ENCODE data around the gene COPG1. TPM values are rescaled to one million over a fixed set of nuclear protein-coding genes. Genes with fewer than 3 reads are reported as not detected.

COPG1 gene
- total RNA-seq, 6 experiments from 2014 or later: 316 to 393 (median 342) TPM

GRCh38 chr3:129325383-129325782 lies 76.0 kb downstream of the COPG1 start:
- Mint-ChIP-seq H3K4me1 (ENCODE audit: low read depth) (peaks cover 4% of the 10 kb centered on the region), H3K9me3 (no peaks in the 10 kb centered on the region), H3K4me3 (no peak overlapping the region), H3K27ac (no peak overlapping the region), H3K36me3 (ENCODE audit: low read depth) (no peaks in the 10 kb centered on the region), H3K27me3 (ENCODE audit: insufficient read depth) (no peaks in the 10 kb centered on the region; the same call in none of the 2 replicates)
- TF ChIP-seq CTCF (IDR thresholded peaks at IDR 0.05): no peak
- no peak for DNase-seq

GRCh38 chr3:129326138-129326537 lies 76.7 kb downstream of the COPG1 start:
- no peak for DNase-seq

GRCh38 chr3:129326595-129326994 lies 77.2 kb downstream of the COPG1 start:
- Mint-ChIP-seq H3K36me3 (ENCODE audit: low read depth) (no peaks in the 10 kb centered on the region), H3K4me3 (no peak overlapping the region), H3K9me3 (no peaks in the 10 kb centered on the region), H3K27ac (no peak overlapping the region), H3K4me1 (ENCODE audit: low read depth) (peaks cover 6% of the 10 kb centered on the region), H3K27me3 (ENCODE audit: insufficient read depth) (no peaks in the 10 kb centered on the region; the same call in none of the 2 replicates)
- TF ChIP-seq CTCF (IDR thresholded peaks at IDR 0.05): no peak
- DNase-seq: no peak

More at GRCh38 chr3:129326138-129326537, 76.7 kb downstream of the COPG1 start:
- no peak overlapping the region for H3K27ac Mint-ChIP-seq
- peaks cover 6% of the 10 kb centered on the region for H3K4me1 Mint-ChIP-seq (ENCODE audit: low read depth)
- TF ChIP-seq CTCF (IDR thresholded peaks at IDR 0.05): no peak
- no peaks in the 10 kb centered on the region; the same call in none of the 2 replicates for H3K27me3 Mint-ChIP-seq (ENCODE audit: insufficient read depth)
- H3K4me3 Mint-ChIP-seq: no peak overlapping the region
- H3K36me3 Mint-ChIP-seq (ENCODE audit: low read depth): no peaks in the 10 kb centered on the region
- H3K9me3 Mint-ChIP-seq: no peaks in the 10 kb centered on the region

Small RNAs within 50 kb of the gene (microRNA-seq; reads per million reads assigned to microRNA genes)
- gene MIR6826: 8.5 reads per million, percentile 5 among the genes with 10 or more reads in this experiment

Other genes starting within 250 kb of the COPG1 start
- not detected for gene EFCC1, start 248.3 kb upstream of the COPG1 start, total RNA-seq (2021; fragmentation: NEBNext Ultra II Directional; extraction: Animal tissue kit (Norgen Biotek cat#: 25700))
- gene GP9, start 188.8 kb upstream of the COPG1 start, total RNA-seq (2021; fragmentation: NEBNext Ultra II Directional; extraction: Animal tissue kit (Norgen Biotek cat#: 25700)): not detected
- 10 to 100 TPM; 17.1 to 28.0 (median 22.0) TPM for gene RAB43, start 127.8 kb upstream of the COPG1 start, total RNA-seq (2021; fragmentation: NEBNext Ultra II Directional; extraction: Animal tissue kit (Norgen Biotek cat#: 25700))
- gene ISY1, start 88.5 kb upstream of the COPG1 start, total RNA-seq (2021; fragmentation: NEBNext Ultra II Directional; extraction: Animal tissue kit (Norgen Biotek cat#: 25700)): 10 to 100 TPM; 34.6 to 50.6 (median 42.2) TPM
- 100 to 1,000 TPM; 229 to 242 (median 240) TPM for gene CNBP, start 65.7 kb upstream of the COPG1 start, total RNA-seq (2021; fragmentation: NEBNext Ultra II Directional; extraction: Animal tissue kit (Norgen Biotek cat#: 25700))
- gene HMCES, start 29.3 kb downstream of the COPG1 start, total RNA-seq (2021; fragmentation: NEBNext Ultra II Directional; extraction: Animal tissue kit (Norgen Biotek cat#: 25700)): 10 to 100 TPM; 28.3 to 33.9 (median 31.4) TPM
- under 1 TPM in 5 of 6 experiments, not detected in 1; 0.09 to 0.14 (median 0.12) TPM for gene EFCAB12, start 179.0 kb downstream of the COPG1 start, total RNA-seq (2021; fragmentation: NEBNext Ultra II Directional; extraction: Animal tissue kit (Norgen Biotek cat#: 25700))
- 10 to 100 TPM; 18.7 to 25.7 (median 21.8) TPM for gene MBD4, start 190.3 kb downstream of the COPG1 start, total RNA-seq (2021; fragmentation: NEBNext Ultra II Directional; extraction: Animal tissue kit (Norgen Biotek cat#: 25700))
- 10 to 100 TPM; 12.2 to 18.8 (median 18.2) TPM for gene IFT122, start 190.6 kb downstream of the COPG1 start, total RNA-seq (2021; fragmentation: NEBNext Ultra II Directional; extraction: Animal tissue kit (Norgen Biotek cat#: 25700))